ENCODE results near the gene NEURL2. TPM values are rescaled to one million over a fixed set of nuclear protein-coding genes. Genes with fewer than 3 reads are reported as not detected.

Gene NEURL2
- total and polyA plus RNA-seq, 10 of the 15 experiments (the other 5 are each of a cell fraction or from before 2014, with no cell fraction given): 0.53 to 7.0 (median 2.7) TPM

GRCh38 chr20:45910670-45911485 is 19.9 kb upstream of the NEURL2 start (continued):
- TF ChIP-seq, protein P1, sequence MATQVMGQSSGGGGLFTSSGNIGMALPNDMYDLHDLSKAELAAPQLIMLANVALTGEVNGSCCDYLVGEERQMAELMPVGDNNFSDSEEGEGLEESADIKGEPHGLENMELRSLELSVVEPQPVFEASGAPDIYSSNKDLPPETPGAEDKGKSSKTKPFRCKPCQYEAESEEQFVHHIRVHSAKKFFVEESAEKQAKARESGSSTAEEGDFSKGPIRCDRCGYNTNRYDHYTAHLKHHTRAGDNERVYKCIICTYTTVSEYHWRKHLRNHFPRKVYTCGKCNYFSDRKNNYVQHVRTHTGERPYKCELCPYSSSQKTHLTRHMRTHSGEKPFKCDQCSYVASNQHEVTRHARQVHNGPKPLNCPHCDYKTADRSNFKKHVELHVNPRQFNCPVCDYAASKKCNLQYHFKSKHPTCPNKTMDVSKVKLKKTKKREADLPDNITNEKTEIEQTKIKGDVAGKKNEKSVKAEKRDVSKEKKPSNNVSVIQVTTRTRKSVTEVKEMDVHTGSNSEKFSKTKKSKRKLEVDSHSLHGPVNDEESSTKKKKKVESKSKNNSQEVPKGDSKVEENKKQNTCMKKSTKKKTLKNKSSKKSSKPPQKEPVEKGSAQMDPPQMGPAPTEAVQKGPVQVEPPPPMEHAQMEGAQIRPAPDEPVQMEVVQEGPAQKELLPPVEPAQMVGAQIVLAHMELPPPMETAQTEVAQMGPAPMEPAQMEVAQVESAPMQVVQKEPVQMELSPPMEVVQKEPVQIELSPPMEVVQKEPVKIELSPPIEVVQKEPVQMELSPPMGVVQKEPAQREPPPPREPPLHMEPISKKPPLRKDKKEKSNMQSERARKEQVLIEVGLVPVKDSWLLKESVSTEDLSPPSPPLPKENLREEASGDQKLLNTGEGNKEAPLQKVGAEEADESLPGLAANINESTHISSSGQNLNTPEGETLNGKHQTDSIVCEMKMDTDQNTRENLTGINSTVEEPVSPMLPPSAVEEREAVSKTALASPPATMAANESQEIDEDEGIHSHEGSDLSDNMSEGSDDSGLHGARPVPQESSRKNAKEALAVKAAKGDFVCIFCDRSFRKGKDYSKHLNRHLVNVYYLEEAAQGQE (IDR thresholded peaks at IDR 0.05; ENCODE audit: low read depth, low read length): no peak
- TF ChIP-seq SMAD5 (IDR thresholded peaks at IDR 0.05; ENCODE audit: low read depth): no peak
- TF ChIP-seq BHLHE40 (IDR thresholded peaks at IDR 0.05; ENCODE audit: borderline replicate concordance in 1 of 2, low read depth in 2 of 2, low read length in 1 of 2): no peak
- no peak for TF ChIP-seq NFYB (IDR thresholded peaks at IDR 0.05; ENCODE audit: insufficient read depth, low read depth, low read length)
- TF ChIP-seq CREB1 (IDR thresholded peaks at IDR 0.05; ENCODE audit: low read depth): peak; percentile 37; the same call in 1 of the 2 replicates
- TF ChIP-seq, protein P2, sequence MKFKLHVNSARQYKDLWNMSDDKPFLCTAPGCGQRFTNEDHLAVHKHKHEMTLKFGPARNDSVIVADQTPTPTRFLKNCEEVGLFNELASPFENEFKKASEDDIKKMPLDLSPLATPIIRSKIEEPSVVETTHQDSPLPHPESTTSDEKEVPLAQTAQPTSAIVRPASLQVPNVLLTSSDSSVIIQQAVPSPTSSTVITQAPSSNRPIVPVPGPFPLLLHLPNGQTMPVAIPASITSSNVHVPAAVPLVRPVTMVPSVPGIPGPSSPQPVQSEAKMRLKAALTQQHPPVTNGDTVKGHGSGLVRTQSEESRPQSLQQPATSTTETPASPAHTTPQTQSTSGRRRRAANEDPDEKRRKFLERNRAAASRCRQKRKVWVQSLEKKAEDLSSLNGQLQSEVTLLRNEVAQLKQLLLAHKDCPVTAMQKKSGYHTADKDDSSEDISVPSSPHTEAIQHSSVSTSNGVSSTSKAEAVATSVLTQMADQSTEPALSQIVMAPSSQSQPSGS (IDR thresholded peaks at IDR 0.05; ENCODE audit: low read length): no peak
- TF ChIP-seq YBX1 (IDR thresholded peaks at IDR 0.05): no peak
- peak; percentile 74 for TF ChIP-seq ATF7 (IDR thresholded peaks at IDR 0.05; ENCODE audit: low read depth)
- no peak for TF ChIP-seq NFYA (IDR thresholded peaks at IDR 0.05; ENCODE audit: borderline replicate concordance, low read depth, low read length)
- TF ChIP-seq ZNF274 (IDR thresholded peaks at IDR 0.05; ENCODE audit: insufficient read depth, insufficient read length): no peak
- TF ChIP-seq CTCF (IDR thresholded peaks at IDR 0.05 in 2 of 3, conservative IDR thresholded peaks at IDR 0.05 in 1 of 3; ENCODE audit: control insufficient read depth in 2 of 3, extremely low read depth in 1 of 3, insufficient read depth in 1 of 3, low read depth in 3 of 3, low read length in 3 of 3): no peak
- no peak for TF ChIP-seq ZNF592 (IDR thresholded peaks at IDR 0.05)
- no peak for TF ChIP-seq CHD4 (IDR thresholded peaks at IDR 0.05)
- TF ChIP-seq, protein P3, sequence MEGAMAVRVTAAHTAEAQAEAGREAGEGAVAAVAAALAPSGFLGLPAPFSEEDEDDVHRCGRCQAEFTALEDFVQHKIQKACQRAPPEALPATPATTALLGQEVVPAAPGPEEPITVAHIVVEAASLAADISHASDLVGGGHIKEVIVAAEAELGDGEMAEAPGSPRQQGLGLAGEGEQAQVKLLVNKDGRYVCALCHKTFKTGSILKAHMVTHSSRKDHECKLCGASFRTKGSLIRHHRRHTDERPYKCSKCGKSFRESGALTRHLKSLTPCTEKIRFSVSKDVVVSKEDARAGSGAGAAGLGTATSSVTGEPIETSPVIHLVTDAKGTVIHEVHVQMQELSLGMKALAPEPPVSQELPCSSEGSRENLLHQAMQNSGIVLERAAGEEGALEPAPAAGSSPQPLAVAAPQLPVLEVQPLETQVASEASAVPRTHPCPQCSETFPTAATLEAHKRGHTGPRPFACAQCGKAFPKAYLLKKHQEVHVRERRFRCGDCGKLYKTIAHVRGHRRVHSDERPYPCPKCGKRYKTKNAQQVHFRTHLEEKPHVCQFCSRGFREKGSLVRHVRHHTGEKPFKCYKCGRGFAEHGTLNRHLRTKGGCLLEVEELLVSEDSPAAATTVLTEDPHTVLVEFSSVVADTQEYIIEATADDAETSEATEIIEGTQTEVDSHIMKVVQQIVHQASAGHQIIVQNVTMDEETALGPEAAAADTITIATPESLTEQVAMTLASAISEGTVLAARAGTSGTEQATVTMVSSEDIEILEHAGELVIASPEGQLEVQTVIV (IDR thresholded peaks at IDR 0.05; ENCODE audit: borderline replicate concordance, partially characterized antibody): peak; percentile 30
